NT2/D1 (cell line): ENCODE data around the gene COL1A2.
A peak's percentile ranks its signal among the peaks of the same experiment; 100 is the strongest.

Experiments
- DNase-seq: peaks from one replicate; pipeline ENCODE4 v3.0.0-alpha.2; 2011; ENCODE audit warnings: low read depth, low spot score
- H3K27me3 ChIP-seq: 2 replicates; pipeline ENCODE4 v1.6.0; 2011; ENCODE audit warnings: mild to moderate bottlenecking; ENCODE audit not compliant: insufficient read length, insufficient read depth
- H3K36me3 ChIP-seq: 2 replicates; pipeline ENCODE4 v1.6.1; 2011; ENCODE audit warnings: mild to moderate bottlenecking, low read length, mixed read lengths; ENCODE audit not compliant: insufficient read depth, insufficient read length
- H3K4me1 ChIP-seq: 2 replicates; pipeline ENCODE4 v1.5.1; 2011; ENCODE audit not compliant: insufficient read depth, insufficient read length
- H3K4me3 ChIP-seq: 2 replicates; pipeline ENCODE4 v1.5.1; 2011; ENCODE audit warnings: low read depth; ENCODE audit not compliant: insufficient read length
- H3K9ac ChIP-seq: 2 replicates; pipeline ENCODE4 v1.6.0; 2011; ENCODE audit warnings: low read depth; ENCODE audit not compliant: insufficient read length
- H3K9me3 ChIP-seq: 2 replicates; pipeline ENCODE4 v1.5.1; 2011; ENCODE audit warnings: mild to moderate bottlenecking, low read length; ENCODE audit not compliant: insufficient read depth
- SUZ12 ChIP-seq: IDR thresholded peaks from 2 replicates; pipeline ENCODE4 v1.6.1; 2011; ENCODE audit not compliant: insufficient read length, insufficient read depth; ENCODE audit errors: extremely low read depth
- YY1 ChIP-seq: IDR thresholded peaks from 2 replicates; pipeline ENCODE4 v1.6.1; 2011; ENCODE audit not compliant: insufficient read length, insufficient read depth
- ZNF274 ChIP-seq: IDR thresholded peaks from 2 replicates; pipeline ENCODE4 v1.6.1; 2011; ENCODE audit warnings: mild to moderate bottlenecking, low read depth, low read length

COL1A2 gene

GRCh38 chr7:94394437-94395140 is at the start of gene COL1A2:
TSS of gene COL1A2 (plus strand) at chr7:94394895. CDS start at chr7:94395032, 137 bp downstream.
- no peak for TF ChIP-seq ZNF274
- TF ChIP-seq YY1: no peak
- TF ChIP-seq SUZ12: no peak
- peaks cover 30% of the 10 kb centered on the region for H3K36me3 ChIP-seq
- no peaks in the 10 kb centered on the region for H3K27me3 ChIP-seq
- H3K4me1 ChIP-seq: no peaks in the 10 kb centered on the region
- peak within 1 kb of the TSS; percentile 64 for H3K9ac ChIP-seq
- peak within 1 kb of the TSS; percentile 64 for H3K4me3 ChIP-seq
- H3K9me3 ChIP-seq: no peaks in the 10 kb centered on the region
- DNase-seq: no peak

GRCh38 chr7:94345907-94346306 is 48.8 kb upstream of the COL1A2 start:
- H3K4me1 ChIP-seq: no peaks in the 10 kb centered on the region
- no peak overlapping the region for H3K4me3 ChIP-seq
- no peaks in the 10 kb centered on the region for H3K9me3 ChIP-seq
- no peak overlapping the region for H3K9ac ChIP-seq
- no peaks in the 10 kb centered on the region for H3K27me3 ChIP-seq
- DNase-seq: no peak
- H3K36me3 ChIP-seq: no peaks in the 10 kb centered on the region
- TF ChIP-seq SUZ12 (no peak), YY1 (no peak), ZNF274 (no peak)

- Histone ChIP-seq H3K9me3 (no peaks in the 10 kb centered on the region), H3K36me3 (no peaks in the 10 kb centered on the region), H3K4me1 (no peaks in the 10 kb centered on the region), H3K9ac (no peak overlapping the region), H3K4me3 (no peak overlapping the region), H3K27me3 (no peaks in the 10 kb centered on the region)
- TF ChIP-seq YY1 (no peak), SUZ12 (no peak)
- peak; percentile 6 for DNase-seq
Observed at GRCh38 chr7:94348142-94348541, 46.6 kb upstream of the COL1A2 start.

GRCh38 chr7:94350734-94351133 is 44.0 kb upstream of the COL1A2 start:
- Histone ChIP-seq H3K4me1 (no peaks in the 10 kb centered on the region), H3K36me3 (no peaks in the 10 kb centered on the region), H3K9me3 (no peaks in the 10 kb centered on the region), H3K4me3 (no peak overlapping the region), H3K9ac (no peak overlapping the region), H3K27me3 (no peaks in the 10 kb centered on the region)
- no peak for TF ChIP-seq SUZ12
- TF ChIP-seq YY1: no peak
- no peak for TF ChIP-seq ZNF274
- no peak for DNase-seq

GRCh38 chr7:94351703-94352102 is 43.0 kb upstream of the COL1A2 start:
- Histone ChIP-seq H3K9ac (no peak overlapping the region), H3K27me3 (no peaks in the 10 kb centered on the region), H3K36me3 (no peaks in the 10 kb centered on the region), H3K9me3 (no peaks in the 10 kb centered on the region), H3K4me1 (no peaks in the 10 kb centered on the region), H3K4me3 (no peak overlapping the region)
- DNase-seq: no peak
- TF ChIP-seq YY1 (no peak), SUZ12 (no peak), ZNF274 (no peak)

GRCh38 chr7:94352887-94353286 is 41.8 kb upstream of the COL1A2 start:
- TF ChIP-seq ZNF274 (no peak), YY1 (no peak)
- DNase-seq: no peak
- H3K36me3 ChIP-seq: no peaks in the 10 kb centered on the region

GRCh38 chr7:94354953-94355352 is 39.7 kb upstream of the COL1A2 start:
- DNase-seq: no peak
- Histone ChIP-seq H3K36me3 (no peaks in the 10 kb centered on the region), H3K4me1 (no peaks in the 10 kb centered on the region), H3K27me3 (no peaks in the 10 kb centered on the region), H3K9ac (no peak overlapping the region), H3K9me3 (no peaks in the 10 kb centered on the region), H3K4me3 (no peak overlapping the region)
- no peak for TF ChIP-seq ZNF274
- no peak for TF ChIP-seq SUZ12
- TF ChIP-seq YY1: no peak

More at GRCh38 chr7:94352887-94353286, 41.8 kb upstream of the COL1A2 start:
- H3K4me1 ChIP-seq: no peaks in the 10 kb centered on the region
- H3K27me3 ChIP-seq: no peaks in the 10 kb centered on the region
- no peak overlapping the region for H3K4me3 ChIP-seq
- no peak overlapping the region for H3K9ac ChIP-seq
- no peaks in the 10 kb centered on the region for H3K9me3 ChIP-seq

GRCh38 chr7:94355454-94355853 is 39.2 kb upstream of the COL1A2 start:
- TF ChIP-seq ZNF274 (no peak), SUZ12 (no peak), YY1 (no peak)

More at GRCh38 chr7:94355454-94355853, 39.2 kb upstream of the COL1A2 start:
- Histone ChIP-seq H3K4me3 (no peak overlapping the region), H3K9me3 (no peaks in the 10 kb centered on the region), H3K9ac (no peak overlapping the region), H3K36me3 (no peaks in the 10 kb centered on the region), H3K4me1 (no peaks in the 10 kb centered on the region), H3K27me3 (no peaks in the 10 kb centered on the region)
- DNase-seq: no peak
